Adrenal gland (tissue), 5 donors: ENCODE results near the gene UGT1A9.

Experiments used
- CTCF ChIP-seq, 6 experiments: fragments of 450-650 bp in 4 of 6; fragments of 200-600 bp in 2 of 6; sonication (generic) in 1 of 6; IDR thresholded peaks; 1 replicate in 5 of 6; 2 replicates in 1 of 6; pipeline versions ENCODE4 v1.5.1 to v1.8.0; 2016 to 2021; ENCODE audit warnings: antibody characterized with exemption in 6 of 6, mild to moderate bottlenecking in 2 of 6, moderate library complexity in 1 of 6
- POLR2A ChIP-seq, 2 donors: fragments of 450-650 bp; IDR thresholded peaks; one replicate each; pipeline ENCODE4 v1.6.1; 2017; ENCODE audit warnings: antibody characterized with exemption in 2 of 2, mild to moderate bottlenecking in 2 of 2, moderate library complexity in 1 of 2
- donor health status: DM: no; HTN: no; CAD: no.

- TF ChIP-seq CTCF (IDR thresholded peaks at IDR 0.05) (no peak), POLR2A (IDR thresholded peaks at IDR 0.05) (no peak)
Observed at GRCh38 chr2:233689031-233689430, 17.3 kb downstream of the UGT1A9 start.
